H1 (cell line): ENCODE data around the gene MEIOSIN. TPM values are rescaled to one million over a fixed set of nuclear protein-coding genes. Genes with fewer than 3 reads are reported as not detected.
A peak's percentile ranks its signal among the peaks of the same experiment; 100 is the strongest.

Source experiments
- CEBPB ChIP-seq: IDR thresholded peaks from 2 replicates; pipeline ENCODE4 v1.6.1; 2012; ENCODE audit warnings: low read depth, low read length
- HDAC2 ChIP-seq, 2 experiments: fragments of 300-600 bp in 1 of 2; sonication (generic) in 1 of 2; IDR thresholded peaks; 2 replicates each; pipeline ENCODE4 v1.6.1; 2011 to 2012; ENCODE audit warnings: low read depth in 2 of 2, low read length in 2 of 2, mild to moderate bottlenecking in 2 of 2, moderate library complexity in 2 of 2, borderline replicate concordance in 1 of 2, inconsistent platforms in 1 of 2
- POLR2AphosphoS5 ChIP-seq: IDR thresholded peaks from 2 replicates; pipeline ENCODE4 v1.6.1; 2011; ENCODE audit warnings: low read depth, low read length
- RAD21 ChIP-seq, 2 experiments: IDR thresholded peaks in 1 of 2; conservative IDR thresholded peaks in 1 of 2; 2 replicates each; pipeline ENCODE4 v1.6.1; 2011; ENCODE audit warnings: low read depth in 2 of 2, low read length in 2 of 2, improper control_type of control experiment in 1 of 2, inconsistent platforms in 1 of 2, mild to moderate bottlenecking in 1 of 2, moderate library complexity in 1 of 2
- SIX5 ChIP-seq: IDR thresholded peaks from 2 replicates; pipeline ENCODE4 v1.6.1; 2011; ENCODE audit warnings: mild to moderate bottlenecking, low read depth, low read length
- TAF1 ChIP-seq: IDR thresholded peaks from 2 replicates; pipeline ENCODE4 v1.6.1; 2011; ENCODE audit warnings: mild to moderate bottlenecking, low read depth, low read length
- polyA plus RNA-seq, 7 experiments: library from polyadenylated mRNA; depleted of rRNA in 3 of 7; stranded (reverse) in 5 of 7; unstranded in 2 of 7; fragments of >200 nt in 5 of 7; fragments of 200-250 nt in 2 of 7; gene quantifications; 1 replicate in 5 of 7; 2 replicates in 1 of 7; 4 replicates in 1 of 7; pipeline versions ENCODE4 v1.2.1 to v1.2.3, GENCODE V29; 2011 to 2013; ENCODE audit warnings: missing spikeins in 2 of 7, mixed read lengths in 2 of 7
- total RNA-seq: library from RNA; stranded (reverse); fragmentation: NEBNext Ultra II Directional; extraction: Animal tissue kit (Norgen Biotek cat#: 25700); gene quantifications from 2 replicates; pipeline ENCODE4 v1.2.1, GENCODE V29; 2021

MEIOSIN gene
- total and polyA plus RNA-seq, 2 of the 8 experiments (the other 6 are each of a cell fraction or from before 2014, with no cell fraction given): 0.11 TPM; not detected in 1

DNA sequence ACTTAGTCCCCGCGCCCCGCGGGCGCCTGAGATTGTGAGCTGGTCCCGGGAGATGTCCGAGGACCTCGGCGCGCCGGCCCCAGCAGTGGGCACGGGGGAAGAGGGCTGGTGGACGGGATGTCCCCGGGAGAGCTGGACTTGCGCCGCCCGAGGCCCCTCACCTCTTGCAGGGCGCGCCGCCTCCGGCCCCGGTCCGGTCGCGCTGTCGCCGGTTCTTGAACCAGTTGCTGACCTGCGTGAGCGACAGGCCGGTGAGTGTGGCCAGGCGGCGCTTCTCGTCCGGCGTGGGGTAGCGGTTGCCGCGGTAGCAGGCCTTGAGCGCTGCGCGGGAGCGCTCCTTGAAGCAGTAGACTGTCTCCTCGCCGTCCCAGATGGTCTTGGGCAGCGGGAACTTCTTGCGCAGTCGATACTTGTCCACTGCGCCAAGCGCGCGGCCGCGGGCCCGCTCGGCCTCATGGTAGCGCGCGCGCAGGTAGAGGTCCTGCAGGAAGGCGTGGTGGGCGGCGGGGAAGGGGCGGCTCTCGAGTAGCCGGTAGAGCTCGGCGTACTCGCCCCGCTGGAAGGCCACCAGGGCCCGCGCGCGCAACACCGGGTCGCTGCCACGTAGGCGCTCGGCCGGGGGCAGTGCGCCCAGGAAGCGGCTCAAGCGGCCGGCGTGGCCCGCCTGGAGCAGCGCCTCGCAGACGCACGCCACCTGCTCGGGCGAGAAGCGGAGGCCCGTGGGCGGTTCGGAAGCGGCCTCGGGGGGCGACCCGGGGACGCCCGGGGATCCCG lies 34.8 kb downstream of the MEIOSIN start (continued):
- TF ChIP-seq RAD21 (IDR thresholded peaks at IDR 0.05 in 1 of 2, conservative IDR thresholded peaks at IDR 0.05 in 1 of 2; ENCODE audit: low read depth in 2 of 2, low read length in 2 of 2) (no peak), CEBPB (no peak), POLR2AphosphoS5 (0 out of 2 replicates have a peak, but pooled peaks have one; percentile 7), SIX5 (no peak), HDAC2 (IDR thresholded peaks at IDR 0.05; ENCODE audit: borderline replicate concordance in 1 of 2, low read depth in 2 of 2, low read length in 2 of 2) (no peak), TAF1 (peak; percentile 18; the same call in 1 of the 2 replicates)
